Mesenteric fat pad (tissue), 1 donor: Measurements from ENCODE around the gene SERHL2. TPM values are rescaled to one million over a fixed set of nuclear protein-coding genes. Genes with fewer than 3 reads are reported as not detected.
A peak's percentile ranks its signal among the peaks of the same experiment; 100 is the strongest.
"Not testable (repeated sequence)": the region's sequence is repeated elsewhere in the genome, so short reads cannot be mapped to it uniquely, and the experiment has no call there.

Experiments
- DNase-seq: peaks from one replicate; pipeline ENCODE4 v3.0.0-alpha.2; 2020; ENCODE audit warnings: low spot score
- long read RNA-seq: library from polyadenylated mRNA; unstranded; transcript quantifications from one replicate; pipeline ENCODE4 v2.0.0, GENCODE V29; 2020
- total RNA-seq: library from RNA; stranded (reverse); fragmentation: NEBNext Ultra II Directional; extraction: Animal tissue kit (Norgen Biotek cat#: 25700); gene quantifications from one replicate; pipeline ENCODE4 v1.2.1, GENCODE V29; 2021
- donor health status: DM: yes; HTN: yes; CAD: no.

The SERHL2 gene
- total RNA-seq: 1.00 TPM
- long read RNA-seq, partial matches to known transcripts: 0 of 29 reads
- long read RNA-seq, other reads (novel, unspliced or antisense): 29 of 29 reads

- DNase-seq: peak; percentile 94
These were observed at the start of gene SERHL2 for GRCh38 chr22:42553475-42554361. SERHL2 (plus strand) TSS chr22:42553956; CDS start chr22:42554021, 65 bp downstream.

DNA sequence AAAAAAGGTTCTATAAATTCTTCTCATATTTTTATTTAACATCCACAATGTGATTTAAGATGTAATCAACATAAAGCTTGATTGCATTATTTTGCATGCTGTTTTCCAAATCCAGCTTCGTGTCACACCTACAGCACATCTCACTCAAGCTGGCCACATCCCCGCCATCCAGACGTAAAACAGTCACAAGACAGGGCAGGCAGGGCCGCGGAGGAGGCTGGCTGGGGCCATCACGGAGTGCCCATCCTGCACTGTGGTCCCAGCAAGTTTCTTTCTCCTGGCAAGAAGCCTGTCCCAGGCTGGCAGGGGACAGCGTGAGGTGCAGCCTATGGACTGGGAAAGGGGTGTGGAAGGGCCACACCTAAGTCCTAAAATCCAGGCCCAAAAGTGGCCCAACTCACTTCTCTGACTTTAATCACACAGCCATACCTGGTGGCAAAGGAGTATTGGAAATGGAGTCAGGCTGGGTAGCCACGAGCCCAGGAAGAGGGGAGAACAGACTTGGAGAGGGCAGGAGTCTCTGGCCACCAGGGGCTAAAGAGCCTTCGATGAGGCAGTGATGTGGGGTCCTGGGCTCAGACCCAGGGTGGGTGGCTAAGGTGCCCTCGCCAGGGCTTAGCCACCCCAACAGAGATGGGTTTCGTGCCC, 45.3 kb upstream of the SERHL2 start:
- DNase-seq: not testable (repeated sequence)

- DNase-seq: not testable (repeated sequence)
These were observed 44.8 kb upstream of the SERHL2 start for GRCh38 chr22:42508975-42509364.

DNA sequence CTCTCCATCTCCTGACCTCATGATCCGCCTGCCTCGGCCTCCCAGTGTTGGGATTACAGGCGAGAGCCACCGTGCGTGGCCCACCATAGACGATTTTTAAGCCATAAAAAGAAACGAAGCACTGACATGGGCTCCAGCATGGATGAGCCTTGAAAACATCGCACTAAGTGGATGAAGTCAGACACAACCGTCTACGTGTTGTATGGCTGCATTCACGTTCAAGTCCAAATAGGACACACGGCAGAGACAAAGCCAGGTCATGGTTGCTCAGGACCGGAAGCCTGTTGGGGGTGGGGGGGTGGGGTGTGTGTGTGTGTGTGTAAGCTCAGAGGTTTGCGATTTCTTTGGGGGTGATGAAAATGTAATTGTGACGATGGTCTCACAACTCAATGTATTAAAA, 44.2 kb upstream of the SERHL2 start:
- DNase-seq: no peak

- DNase-seq: no peak
These were observed 42.3 kb upstream of the SERHL2 start for GRCh38 chr22:42511401-42511891.

DNA sequence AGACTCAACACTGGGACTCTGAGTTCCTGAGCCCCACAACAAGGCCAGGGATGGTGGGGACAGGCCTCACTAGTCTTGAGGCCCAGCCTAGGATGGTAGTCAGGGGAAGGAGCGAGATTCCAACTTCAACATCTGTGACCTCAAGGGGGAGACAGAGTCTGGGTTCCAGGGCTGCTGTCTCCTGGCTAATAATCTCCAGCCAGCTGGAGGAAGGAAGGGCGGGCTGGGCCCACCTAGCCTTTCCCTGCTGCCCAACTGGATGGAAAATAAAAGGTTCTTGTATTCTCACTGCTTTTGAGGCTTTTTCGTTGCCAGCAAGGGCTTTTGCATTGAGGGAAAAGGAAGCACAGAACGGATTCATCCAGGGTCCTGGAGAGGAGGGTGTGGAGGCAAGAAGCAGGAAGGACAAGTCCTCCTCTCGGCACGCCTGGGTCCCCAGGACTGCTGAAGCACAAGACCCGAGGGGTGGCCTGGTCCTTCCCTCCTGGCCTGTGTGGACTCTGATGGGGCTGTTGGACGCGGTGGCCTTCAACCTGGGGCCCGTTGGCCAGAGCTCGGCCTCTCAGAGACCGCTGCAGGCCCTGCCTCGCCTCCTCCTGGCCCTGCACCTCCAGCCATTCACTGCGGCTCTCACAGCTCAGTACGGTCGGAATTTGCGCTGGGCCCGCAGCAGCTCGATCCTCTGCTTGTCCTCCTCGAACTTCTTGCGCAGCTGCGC, 41.3 kb upstream of the SERHL2 start:
- DNase-seq: not testable (repeated sequence)

DNA sequence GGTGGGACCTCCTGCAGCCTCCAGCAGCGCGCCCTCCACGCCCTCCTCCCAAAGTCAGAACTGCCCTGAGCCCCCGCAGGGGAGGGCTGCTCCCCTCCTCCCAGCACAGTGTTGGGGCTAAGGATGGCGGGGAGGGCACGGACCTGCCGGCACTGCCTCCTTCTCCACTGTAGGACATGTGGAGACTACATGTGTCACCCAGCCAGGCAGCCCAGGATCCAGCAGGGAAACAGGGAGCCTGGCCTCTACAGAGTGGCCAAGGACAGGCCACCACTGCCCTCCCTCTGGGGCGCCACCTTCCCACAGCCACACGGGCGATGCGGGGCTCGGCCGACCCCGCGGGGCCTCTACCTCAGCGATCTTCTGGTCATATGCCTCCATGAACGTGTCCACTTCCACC, 39.4 kb upstream of the SERHL2 start:
- not testable (repeated sequence) for DNase-seq

- DNase-seq: not testable (repeated sequence)
These were observed 38.5 kb upstream of the SERHL2 start for GRCh38 chr22:42515304-42515703.

- no peak for DNase-seq
These were observed 37.9 kb upstream of the SERHL2 start for GRCh38 chr22:42515896-42516295.

DNA sequence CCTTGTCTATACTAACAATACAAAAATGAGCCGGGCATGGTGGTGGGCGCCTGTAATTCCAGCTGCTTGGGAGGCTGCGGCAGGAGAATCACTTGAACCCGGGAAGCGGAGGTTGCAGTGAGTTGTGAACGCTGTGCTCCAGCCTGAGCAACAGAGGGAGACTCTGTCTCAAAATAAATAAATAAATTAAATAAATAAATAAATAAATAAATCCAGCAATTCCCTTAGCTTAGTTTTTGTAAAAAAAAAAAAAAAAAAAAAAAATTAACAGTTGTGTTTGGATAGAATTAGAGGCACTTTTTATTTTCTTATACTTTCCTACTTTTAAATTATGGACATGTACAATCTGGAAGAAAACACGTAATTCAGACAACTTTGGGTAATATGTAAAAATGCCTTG, 36.7 kb upstream of the SERHL2 start:
- DNase-seq: not testable (repeated sequence)

DNA sequence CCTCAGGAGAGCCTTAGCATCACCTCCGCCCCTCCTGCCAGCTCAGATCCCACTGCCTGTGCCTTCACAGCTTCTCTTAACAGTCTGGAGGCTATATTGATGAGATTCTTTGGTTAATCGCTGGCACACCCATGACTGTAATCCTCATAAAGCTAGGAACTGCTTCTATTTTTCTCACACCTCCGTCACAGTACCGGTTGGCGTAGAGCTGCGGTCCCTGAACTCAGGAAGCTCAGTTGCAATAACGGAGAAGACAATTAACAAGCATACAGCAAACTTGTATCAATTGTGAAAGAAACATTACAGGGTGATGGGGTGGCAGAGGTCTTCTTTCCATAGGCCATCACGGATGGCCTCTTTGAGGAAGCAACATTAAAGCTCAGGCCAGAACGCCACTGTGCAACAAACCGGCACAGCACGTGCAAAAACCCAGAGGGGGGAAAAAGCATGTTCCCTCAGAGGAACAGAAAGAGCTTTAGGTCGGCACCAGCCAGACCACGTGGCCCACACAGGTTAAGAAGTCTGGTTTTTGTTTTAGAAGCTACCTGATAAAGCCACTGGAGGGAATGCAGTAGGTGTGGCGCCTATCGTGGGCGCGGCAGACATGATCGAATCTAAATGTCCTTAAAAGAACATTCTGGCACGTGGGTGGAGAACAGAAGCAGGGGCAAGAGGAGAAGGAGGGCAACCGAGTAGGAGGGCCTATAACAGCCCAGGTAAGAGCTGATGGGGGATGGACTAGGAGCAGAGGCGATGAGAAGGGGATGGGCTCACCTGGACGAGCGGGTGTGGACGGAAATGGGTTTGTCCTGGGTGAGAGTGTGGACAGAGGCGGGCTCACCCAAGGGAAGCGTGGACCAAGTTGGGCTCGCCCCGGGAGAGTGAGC, 34.9 kb upstream of the SERHL2 start:
- not testable (repeated sequence) for DNase-seq

DNA sequence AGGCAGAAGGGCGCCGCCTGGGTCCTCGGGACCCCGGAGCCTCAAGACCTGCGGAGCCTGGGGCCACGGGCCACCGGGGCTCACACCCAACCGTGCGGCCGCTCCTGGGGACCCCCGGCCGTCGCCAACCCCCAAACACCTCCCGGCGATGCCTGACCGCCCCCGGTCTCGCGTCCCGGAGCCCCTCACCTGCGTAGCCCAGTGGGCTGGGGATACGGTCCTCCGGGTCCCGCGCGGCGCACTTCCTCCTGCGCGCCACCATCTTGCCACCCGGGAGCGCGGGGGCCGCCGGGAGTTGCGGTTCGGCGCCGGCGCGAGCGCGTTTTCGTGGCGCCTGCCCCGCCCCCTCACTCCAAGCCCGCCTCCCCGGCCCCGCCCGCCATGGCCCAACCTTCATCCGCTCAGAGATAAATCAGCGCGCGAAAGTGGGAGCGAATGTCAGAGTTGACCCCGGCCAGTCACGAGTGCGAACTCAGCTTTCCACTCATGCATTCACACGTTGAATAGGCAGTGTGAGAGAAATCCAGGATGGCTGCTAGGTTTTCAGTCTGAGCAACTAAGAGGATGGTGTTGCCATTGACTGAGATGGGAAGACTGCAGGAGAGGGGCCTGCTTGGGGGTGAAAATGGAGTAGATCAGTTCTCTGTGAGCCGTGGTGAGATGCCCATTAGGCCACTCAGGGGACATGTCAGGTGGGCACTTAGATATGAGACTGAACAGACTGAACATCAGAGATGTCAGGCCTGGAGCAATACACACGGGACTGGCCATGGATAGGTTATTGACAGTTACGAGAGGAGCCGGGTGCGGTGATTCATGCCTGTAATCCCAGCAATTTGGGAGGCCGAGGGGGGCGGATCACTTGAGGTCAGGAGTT, 34.0 kb upstream of the SERHL2 start, which contains the start of gene RRP7A:
TSS of gene RRP7A (minus strand) at position 272 of the 877 bp plus-strand sequence. CDS start at position 262, 10 bp downstream.
- peak; percentile 95 for DNase-seq

- DNase-seq: no peak
These were observed 32.6 kb upstream of the SERHL2 start for GRCh38 chr22:42521228-42521546.

- no peak for DNase-seq
These were observed 31.2 kb upstream of the SERHL2 start for GRCh38 chr22:42522546-42522945.

DNA sequence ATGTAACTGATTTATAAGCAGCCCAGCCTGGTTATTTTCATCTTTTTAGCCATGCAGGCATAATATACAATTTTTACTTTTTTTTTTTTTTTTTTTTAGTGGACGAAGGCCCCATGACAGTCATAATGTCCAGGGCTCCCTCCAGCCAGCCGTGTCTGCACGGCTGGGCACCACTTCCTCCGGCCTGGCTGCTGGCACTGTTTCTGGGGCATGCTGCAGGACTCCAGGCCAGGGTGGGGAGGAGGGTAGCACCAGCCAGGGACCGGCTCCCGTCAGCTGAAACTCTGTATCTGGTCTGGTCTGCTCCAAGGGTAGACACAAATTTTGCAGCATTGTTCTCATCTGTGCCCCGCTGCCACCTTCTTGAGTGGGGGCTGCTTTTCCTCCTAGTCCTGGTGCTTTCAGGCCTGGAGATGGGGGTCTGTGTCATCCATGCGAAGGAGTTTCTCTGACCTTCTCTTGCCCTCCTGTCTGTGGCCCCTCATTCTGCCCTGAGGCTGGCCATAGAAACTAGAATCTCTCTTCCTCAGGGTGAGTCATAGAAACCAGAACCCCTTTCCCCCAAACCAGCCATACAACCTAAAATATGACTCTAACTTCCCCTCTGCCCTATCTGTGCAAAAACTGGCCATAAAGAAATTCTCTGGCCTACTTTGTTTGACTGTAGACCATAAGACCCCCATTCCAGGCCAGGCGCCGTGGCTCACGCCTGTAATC, 25.0 kb upstream of the SERHL2 start:
- no peak for DNase-seq

- DNase-seq: not testable (repeated sequence)
These were observed 24.3 kb upstream of the SERHL2 start for GRCh38 chr22:42529435-42529834.

DNA sequence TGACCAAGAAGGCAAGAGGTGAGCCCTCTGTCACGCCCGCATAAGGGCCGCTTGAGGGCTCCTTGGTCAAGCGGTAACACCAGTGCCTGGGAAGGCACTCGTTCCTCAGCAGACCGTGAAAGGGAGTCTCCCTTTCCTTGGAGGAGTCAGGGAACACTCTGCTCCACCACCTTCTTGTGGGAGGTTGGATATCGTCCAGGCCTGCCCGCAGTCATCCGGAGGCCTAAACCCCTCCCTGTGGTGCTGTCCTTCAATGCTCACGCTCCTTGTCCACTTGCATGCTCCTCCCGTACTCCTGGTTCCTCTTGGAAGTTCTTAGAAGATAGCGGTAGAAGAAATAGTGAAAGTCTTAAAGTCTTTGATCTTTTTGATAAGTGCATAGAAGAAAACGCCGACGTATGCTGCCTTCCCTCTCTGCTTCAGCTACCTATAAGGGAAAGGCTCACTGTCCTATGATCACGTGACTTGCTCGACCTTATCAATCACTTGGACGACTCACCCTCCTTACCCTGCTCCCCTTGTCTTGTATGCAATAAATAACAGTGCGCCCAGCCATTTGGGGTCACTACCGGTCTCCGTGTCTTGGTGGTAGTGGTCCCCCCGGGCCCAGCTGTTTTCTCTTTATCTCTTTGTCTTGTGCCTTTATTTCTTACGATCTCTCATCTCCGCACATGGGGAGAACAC, 22.2 kb upstream of the SERHL2 start:
- DNase-seq: not testable (repeated sequence)

DNA sequence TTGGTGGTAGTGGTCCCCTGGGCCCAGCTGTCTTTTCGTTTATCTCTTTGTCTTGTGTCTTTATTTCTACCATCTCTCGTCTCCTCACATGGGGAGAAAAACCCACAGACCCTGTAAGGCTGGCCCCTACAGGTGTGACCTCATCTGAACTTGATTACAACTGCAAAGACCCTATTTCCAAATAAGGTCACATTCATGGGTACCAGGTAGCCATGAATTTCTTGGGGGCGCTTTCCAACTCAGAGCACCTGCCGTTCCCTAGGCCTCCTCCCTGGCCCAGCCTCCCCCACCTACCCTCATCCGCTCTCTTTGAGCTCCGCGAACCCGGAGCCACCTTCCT, 20.1 kb upstream of the SERHL2 start:
- DNase-seq: no peak
